Dorsolateral prefrontal cortex (tissue), 118 donors: ENCODE data around the gene LIN7C. TPM values are rescaled to one million over a fixed set of nuclear protein-coding genes. Genes with fewer than 3 reads are reported as not detected.

Source experiments
- microRNA-seq, 43 experiments: library from miRNA; unstranded; fragments of <30 nt; microRNA quantifications; one replicate each; pipeline ENCODE4 v1.2.0, GENCODE V29; 2022
- total RNA-seq, 120 experiments: library from RNA; stranded (reverse); gene quantifications; one replicate each; pipeline versions ENCODE4 v1.2.3 to v1.2.4, GENCODE V29; 2022

The LIN7C gene
- total RNA-seq, 120 experiments from 2014 or later, result 30.2 to 58.4 (median 45.7) TPM

Small RNA genes lying within 50 kb of the gene (microRNA-seq; reads per million reads assigned to microRNA genes)
- gene MIR8087, result 0 reads per million in 43 experiments

Other genes with a start within 250 kb of the LIN7C start
- gene CCDC34, start 143.6 kb downstream of the LIN7C start, total RNA-seq, result 10 to 100 TPM in 108 of 120 experiments, 1 to 10 TPM in 12; 3.1 to 23.2 (median 14.1) TPM
- gene LGR4, start 34.0 kb downstream of the LIN7C start, total RNA-seq, result 10 to 100 TPM; 13.8 to 46.9 (median 27.6) TPM
- gene BDNF, start 193.7 kb upstream of the LIN7C start, total RNA-seq, result 10 to 100 TPM in 1 of 120 experiments, 1 to 10 TPM in 112, under 1 TPM in 7; 0.43 to 15.2 (median 2.8) TPM